ENCODE data around the gene CNOT2.

DNA sequence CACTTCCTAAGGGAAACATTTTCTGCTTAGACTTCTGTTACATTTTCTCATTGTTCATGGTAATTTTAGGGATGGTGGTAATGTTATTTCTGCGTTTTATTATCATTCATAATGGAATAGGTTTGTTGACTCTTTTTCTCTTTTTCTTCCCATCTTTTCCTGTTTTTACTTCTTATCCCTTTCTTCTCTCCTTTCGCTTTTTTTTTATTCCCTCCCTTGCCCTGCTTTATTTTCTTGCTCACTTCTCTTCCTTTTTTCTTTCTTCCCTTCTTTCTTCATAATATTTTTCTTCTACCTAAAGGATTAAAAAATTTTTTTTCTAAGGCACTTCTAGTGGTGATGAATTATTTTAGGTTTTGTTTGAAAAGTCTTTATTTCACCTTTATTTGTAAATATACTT lies 45.6 kb downstream of the CNOT2 start:
- no peak for TF ChIP-seq CTCF (IDR thresholded peaks at IDR 0.05)
- no peak for TF ChIP-seq POLR2A (IDR thresholded peaks at IDR 0.05)
- no peak for TF ChIP-seq POLR2AphosphoS5 (IDR thresholded peaks at IDR 0.05)
- no peak for TF ChIP-seq EP300 (IDR thresholded peaks at IDR 0.05)

All from sigmoid colon (tissue), 4 donors.